H1 (cell line): ENCODE measurements around the gene VSNL1. TPM values are rescaled to one million over a fixed set of nuclear protein-coding genes. Genes with fewer than 3 reads are reported as not detected.

Experiments
- CBX8 ChIP-seq: fragments of 300-800, 300-1000 bp; sonication (generic); IDR thresholded peaks from 2 replicates; pipeline ENCODE4 v1.7.1; 2016; ENCODE audit warnings: low read depth, low read length, borderline replicate concordance
- HDAC2 ChIP-seq, 2 experiments: fragments of 300-600 bp in 1 of 2; sonication (generic) in 1 of 2; IDR thresholded peaks; 2 replicates each; pipeline ENCODE4 v1.6.1; 2011 to 2012; ENCODE audit warnings: low read depth in 2 of 2, low read length in 2 of 2, mild to moderate bottlenecking in 2 of 2, moderate library complexity in 2 of 2, borderline replicate concordance in 1 of 2, inconsistent platforms in 1 of 2
- KDM4A ChIP-seq: IDR thresholded peaks from one replicate; pipeline ENCODE4 v1.7.1; 2012; ENCODE audit warnings: low read depth, mild to moderate bottlenecking, moderate library complexity, low read length, inconsistent platforms; ENCODE audit not compliant: severe bottlenecking
- PHF8 ChIP-seq: fragments of 200-600 bp; sonication (generic); conservative IDR thresholded peaks from 2 replicates; pipeline ENCODE4 v1.7.1; 2012; ENCODE audit warnings: low read depth, mild to moderate bottlenecking, inconsistent platforms, low read length, moderate library complexity
- polyA plus RNA-seq, 7 experiments: library from polyadenylated mRNA; depleted of rRNA in 3 of 7; stranded (reverse) in 5 of 7; unstranded in 2 of 7; fragments of >200 nt in 5 of 7; fragments of 200-250 nt in 2 of 7; gene quantifications; 1 replicate in 5 of 7; 2 replicates in 1 of 7; 4 replicates in 1 of 7; pipeline versions ENCODE4 v1.2.1 to v1.2.3, GENCODE V29; 2011 to 2013; ENCODE audit warnings: missing spikeins in 2 of 7, mixed read lengths in 2 of 7
- total RNA-seq: library from RNA; stranded (reverse); fragmentation: NEBNext Ultra II Directional; extraction: Animal tissue kit (Norgen Biotek cat#: 25700); gene quantifications from 2 replicates; pipeline ENCODE4 v1.2.1, GENCODE V29; 2021

The VSNL1 gene
- total and polyA plus RNA-seq, 2 of the 8 experiments (the other 6 are each of a cell fraction or from before 2014, with no cell fraction given) = 49.4 to 108 TPM

DNA sequence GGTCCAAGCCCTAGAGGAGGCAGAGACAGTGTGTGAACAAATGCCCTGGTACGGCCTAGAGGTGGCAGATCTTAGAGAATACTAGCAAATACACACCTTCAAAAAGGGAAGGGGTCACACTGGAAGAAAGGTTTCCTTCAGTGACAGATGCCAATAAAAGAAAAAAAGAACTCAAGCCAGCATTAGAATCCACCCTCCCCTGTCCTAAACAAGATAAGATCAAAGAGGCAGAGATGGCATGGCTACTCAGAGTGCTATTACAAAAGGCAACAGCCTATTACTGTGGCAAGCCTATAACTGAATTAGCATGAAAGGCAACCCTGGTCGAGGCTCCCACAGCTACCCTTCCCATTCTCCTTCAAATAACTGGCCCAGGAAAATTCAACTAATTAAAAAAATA, 143.5 kb downstream of the VSNL1 start (continued):
- TF ChIP-seq HDAC2 (IDR thresholded peaks at IDR 0.05; ENCODE audit: borderline replicate concordance in 1 of 2, low read depth in 2 of 2, low read length in 2 of 2) = no peak
- no peak for TF ChIP-seq PHF8
- TF ChIP-seq CBX8 = no peak
- no peak for TF ChIP-seq KDM4A
